Measurements from ENCODE around the gene ZMYND8. TPM values are rescaled to one million over a fixed set of nuclear protein-coding genes. Genes with fewer than 3 reads are reported as not detected.

The ZMYND8 gene
- total and polyA plus RNA-seq, 10 of the 15 experiments (the other 5 are each of a cell fraction or from before 2014, with no cell fraction given), result 12.9 to 54.8 (median 23.1) TPM

DNA sequence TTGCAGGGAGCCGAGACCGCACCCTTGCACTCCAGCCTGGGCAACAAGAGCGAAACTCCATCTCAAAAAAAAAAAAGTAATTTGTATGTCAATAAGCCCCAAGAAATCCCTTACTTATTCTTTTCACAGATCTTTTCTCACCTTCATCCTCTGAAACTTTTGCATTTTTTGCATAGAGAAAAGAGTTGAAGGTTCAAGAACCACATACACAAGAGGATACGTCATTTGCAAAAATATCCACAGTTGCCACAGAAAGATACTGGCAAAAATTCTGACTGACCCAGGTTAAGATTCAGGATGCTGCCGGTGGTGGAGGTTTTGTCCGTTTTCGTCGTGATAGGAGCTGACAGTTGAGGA lies 94.5 kb downstream of the ZMYND8 start (continued):
- TF ChIP-seq, protein P1, sequence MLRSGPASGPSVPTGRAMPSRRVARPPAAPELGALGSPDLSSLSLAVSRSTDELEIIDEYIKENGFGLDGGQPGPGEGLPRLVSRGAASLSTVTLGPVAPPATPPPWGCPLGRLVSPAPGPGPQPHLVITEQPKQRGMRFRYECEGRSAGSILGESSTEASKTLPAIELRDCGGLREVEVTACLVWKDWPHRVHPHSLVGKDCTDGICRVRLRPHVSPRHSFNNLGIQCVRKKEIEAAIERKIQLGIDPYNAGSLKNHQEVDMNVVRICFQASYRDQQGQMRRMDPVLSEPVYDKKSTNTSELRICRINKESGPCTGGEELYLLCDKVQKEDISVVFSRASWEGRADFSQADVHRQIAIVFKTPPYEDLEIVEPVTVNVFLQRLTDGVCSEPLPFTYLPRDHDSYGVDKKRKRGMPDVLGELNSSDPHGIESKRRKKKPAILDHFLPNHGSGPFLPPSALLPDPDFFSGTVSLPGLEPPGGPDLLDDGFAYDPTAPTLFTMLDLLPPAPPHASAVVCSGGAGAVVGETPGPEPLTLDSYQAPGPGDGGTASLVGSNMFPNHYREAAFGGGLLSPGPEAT (IDR thresholded peaks at IDR 0.05; ENCODE audit: low read depth), result 0 out of 2 replicates have a peak, but pooled peaks have one; percentile 29
- TF ChIP-seq LARP7 (IDR thresholded peaks at IDR 0.05) (no peak), SP1 (IDR thresholded peaks at IDR 0.05; ENCODE audit: low read depth, low read length) (no peak), YBX1 (IDR thresholded peaks at IDR 0.05) (no peak), ATF7 (IDR thresholded peaks at IDR 0.05; ENCODE audit: low read depth) (peak; percentile 92), TAF1 (IDR thresholded peaks at IDR 0.05; ENCODE audit: borderline replicate concordance, low read depth, low read length) (no peak), JUND (IDR thresholded peaks at IDR 0.05; ENCODE audit: low read depth, low read length) (no peak), EP300 (IDR thresholded peaks at IDR 0.05; ENCODE audit: borderline replicate concordance in 1 of 2, control insufficient read depth in 1 of 2, low read depth in 2 of 2, low read length in 2 of 2) (0 out of 4 replicates have a peak, but pooled peaks of 1 of the 2 experiments have one; percentile 24), CBFB (IDR thresholded peaks at IDR 0.05; ENCODE audit: low read depth) (no peak), MYC (IDR thresholded peaks at IDR 0.05; ENCODE audit: insufficient read depth, insufficient read length, insufficient replicate concordance, low read length, severe bottlenecking) (no peak), SMAD5 (IDR thresholded peaks at IDR 0.05; ENCODE audit: low read depth) (no peak), ASH2L (IDR thresholded peaks at IDR 0.05; ENCODE audit: borderline replicate concordance, low read depth) (no peak), STAT1 (conservative IDR thresholded peaks at IDR 0.05) (no peak), ZNF217 (IDR thresholded peaks at IDR 0.05) (no peak)
- TF ChIP-seq, protein P2, sequence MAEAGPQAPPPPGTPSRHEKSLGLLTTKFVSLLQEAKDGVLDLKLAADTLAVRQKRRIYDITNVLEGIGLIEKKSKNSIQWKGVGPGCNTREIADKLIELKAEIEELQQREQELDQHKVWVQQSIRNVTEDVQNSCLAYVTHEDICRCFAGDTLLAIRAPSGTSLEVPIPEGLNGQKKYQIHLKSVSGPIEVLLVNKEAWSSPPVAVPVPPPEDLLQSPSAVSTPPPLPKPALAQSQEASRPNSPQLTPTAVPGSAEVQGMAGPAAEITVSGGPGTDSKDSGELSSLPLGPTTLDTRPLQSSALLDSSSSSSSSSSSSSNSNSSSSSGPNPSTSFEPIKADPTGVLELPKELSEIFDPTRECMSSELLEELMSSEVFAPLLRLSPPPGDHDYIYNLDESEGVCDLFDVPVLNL (IDR thresholded peaks at IDR 0.05; ENCODE audit: low read depth, low read length), result no peak
- TF ChIP-seq, protein P3, sequence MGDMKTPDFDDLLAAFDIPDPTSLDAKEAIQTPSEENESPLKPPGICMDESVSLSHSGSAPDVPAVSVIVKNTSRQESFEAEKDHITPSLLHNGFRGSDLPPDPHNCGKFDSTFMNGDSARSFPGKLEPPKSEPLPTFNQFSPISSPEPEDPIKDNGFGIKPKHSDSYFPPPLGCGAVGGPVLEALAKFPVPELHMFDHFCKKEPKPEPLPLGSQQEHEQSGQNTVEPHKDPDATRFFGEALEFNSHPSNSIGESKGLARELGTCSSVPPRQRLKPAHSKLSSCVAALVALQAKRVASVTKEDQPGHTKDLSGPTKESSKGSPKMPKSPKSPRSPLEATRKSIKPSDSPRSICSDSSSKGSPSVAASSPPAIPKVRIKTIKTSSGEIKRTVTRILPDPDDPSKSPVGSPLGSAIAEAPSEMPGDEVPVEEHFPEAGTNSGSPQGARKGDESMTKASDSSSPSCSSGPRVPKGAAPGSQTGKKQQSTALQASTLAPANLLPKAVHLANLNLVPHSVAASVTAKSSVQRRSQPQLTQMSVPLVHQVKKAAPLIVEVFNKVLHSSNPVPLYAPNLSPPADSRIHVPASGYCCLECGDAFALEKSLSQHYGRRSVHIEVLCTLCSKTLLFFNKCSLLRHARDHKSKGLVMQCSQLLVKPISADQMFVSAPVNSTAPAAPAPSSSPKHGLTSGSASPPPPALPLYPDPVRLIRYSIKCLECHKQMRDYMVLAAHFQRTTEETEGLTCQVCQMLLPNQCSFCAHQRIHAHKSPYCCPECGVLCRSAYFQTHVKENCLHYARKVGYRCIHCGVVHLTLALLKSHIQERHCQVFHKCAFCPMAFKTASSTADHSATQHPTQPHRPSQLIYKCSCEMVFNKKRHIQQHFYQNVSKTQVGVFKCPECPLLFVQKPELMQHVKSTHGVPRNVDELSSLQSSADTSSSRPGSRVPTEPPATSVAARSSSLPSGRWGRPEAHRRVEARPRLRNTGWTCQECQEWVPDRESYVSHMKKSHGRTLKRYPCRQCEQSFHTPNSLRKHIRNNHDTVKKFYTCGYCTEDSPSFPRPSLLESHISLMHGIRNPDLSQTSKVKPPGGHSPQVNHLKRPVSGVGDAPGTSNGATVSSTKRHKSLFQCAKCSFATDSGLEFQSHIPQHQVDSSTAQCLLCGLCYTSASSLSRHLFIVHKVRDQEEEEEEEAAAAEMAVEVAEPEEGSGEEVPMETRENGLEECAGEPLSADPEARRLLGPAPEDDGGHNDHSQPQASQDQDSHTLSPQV (IDR thresholded peaks at IDR 0.05), result no peak
- TF ChIP-seq, protein P4, sequence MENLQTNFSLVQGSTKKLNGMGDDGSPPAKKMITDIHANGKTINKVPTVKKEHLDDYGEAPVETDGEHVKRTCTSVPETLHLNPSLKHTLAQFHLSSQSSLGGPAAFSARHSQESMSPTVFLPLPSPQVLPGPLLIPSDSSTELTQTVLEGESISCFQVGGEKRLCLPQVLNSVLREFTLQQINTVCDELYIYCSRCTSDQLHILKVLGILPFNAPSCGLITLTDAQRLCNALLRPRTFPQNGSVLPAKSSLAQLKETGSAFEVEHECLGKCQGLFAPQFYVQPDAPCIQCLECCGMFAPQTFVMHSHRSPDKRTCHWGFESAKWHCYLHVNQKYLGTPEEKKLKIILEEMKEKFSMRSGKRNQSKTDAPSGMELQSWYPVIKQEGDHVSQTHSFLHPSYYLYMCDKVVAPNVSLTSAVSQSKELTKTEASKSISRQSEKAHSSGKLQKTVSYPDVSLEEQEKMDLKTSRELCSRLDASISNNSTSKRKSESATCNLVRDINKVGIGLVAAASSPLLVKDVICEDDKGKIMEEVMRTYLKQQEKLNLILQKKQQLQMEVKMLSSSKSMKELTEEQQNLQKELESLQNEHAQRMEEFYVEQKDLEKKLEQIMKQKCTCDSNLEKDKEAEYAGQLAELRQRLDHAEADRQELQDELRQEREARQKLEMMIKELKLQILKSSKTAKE (IDR thresholded peaks at IDR 0.05; ENCODE audit: low read depth, poor library complexity, severe bottlenecking), result no peak
- TF ChIP-seq, protein P5, sequence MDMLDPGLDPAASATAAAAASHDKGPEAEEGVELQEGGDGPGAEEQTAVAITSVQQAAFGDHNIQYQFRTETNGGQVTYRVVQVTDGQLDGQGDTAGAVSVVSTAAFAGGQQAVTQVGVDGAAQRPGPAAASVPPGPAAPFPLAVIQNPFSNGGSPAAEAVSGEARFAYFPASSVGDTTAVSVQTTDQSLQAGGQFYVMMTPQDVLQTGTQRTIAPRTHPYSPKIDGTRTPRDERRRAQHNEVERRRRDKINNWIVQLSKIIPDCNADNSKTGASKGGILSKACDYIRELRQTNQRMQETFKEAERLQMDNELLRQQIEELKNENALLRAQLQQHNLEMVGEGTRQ (IDR thresholded peaks at IDR 0.05; ENCODE audit: borderline replicate concordance, low read depth, low read length), result no peak
- TF ChIP-seq, protein P6, sequence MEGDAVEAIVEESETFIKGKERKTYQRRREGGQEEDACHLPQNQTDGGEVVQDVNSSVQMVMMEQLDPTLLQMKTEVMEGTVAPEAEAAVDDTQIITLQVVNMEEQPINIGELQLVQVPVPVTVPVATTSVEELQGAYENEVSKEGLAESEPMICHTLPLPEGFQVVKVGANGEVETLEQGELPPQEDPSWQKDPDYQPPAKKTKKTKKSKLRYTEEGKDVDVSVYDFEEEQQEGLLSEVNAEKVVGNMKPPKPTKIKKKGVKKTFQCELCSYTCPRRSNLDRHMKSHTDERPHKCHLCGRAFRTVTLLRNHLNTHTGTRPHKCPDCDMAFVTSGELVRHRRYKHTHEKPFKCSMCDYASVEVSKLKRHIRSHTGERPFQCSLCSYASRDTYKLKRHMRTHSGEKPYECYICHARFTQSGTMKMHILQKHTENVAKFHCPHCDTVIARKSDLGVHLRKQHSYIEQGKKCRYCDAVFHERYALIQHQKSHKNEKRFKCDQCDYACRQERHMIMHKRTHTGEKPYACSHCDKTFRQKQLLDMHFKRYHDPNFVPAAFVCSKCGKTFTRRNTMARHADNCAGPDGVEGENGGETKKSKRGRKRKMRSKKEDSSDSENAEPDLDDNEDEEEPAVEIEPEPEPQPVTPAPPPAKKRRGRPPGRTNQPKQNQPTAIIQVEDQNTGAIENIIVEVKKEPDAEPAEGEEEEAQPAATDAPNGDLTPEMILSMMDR (IDR thresholded peaks at IDR 0.05 in 2 of 3, conservative IDR thresholded peaks at IDR 0.05 in 1 of 3; ENCODE audit: control insufficient read depth in 2 of 3, extremely low read depth in 1 of 3, insufficient read depth in 1 of 3, low read depth in 3 of 3, low read length in 3 of 3), result no peak

Data from GM12878 (cell line).